ENCODE data around the gene MAG. TPM values are rescaled to one million over a fixed set of nuclear protein-coding genes. Genes with fewer than 3 reads are reported as not detected.

The MAG gene
- polyA plus RNA-seq, 4 donors = 0.07 TPM; not detected in 3

DNA sequence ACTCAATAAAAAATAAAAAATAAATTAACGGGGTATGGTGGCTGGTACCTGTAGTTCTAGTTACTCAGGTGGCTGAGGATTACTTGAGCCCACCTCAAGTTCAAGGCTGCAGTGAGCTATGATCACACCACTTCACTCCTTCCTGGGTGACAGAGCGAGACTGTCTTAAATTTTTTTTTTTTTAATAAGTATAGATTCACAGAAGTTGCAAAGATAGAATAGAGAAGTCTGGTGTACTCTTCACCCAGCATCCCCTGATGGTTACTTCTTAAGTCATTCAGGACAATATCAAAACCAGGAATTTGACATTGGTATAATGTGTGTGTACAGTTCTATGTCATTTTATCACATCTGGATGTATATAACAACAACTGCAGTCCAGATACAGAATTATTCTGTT lies 29.3 kb downstream of the MAG start:
- H3K4me1 ChIP-seq (ENCODE audit: control insufficient read depth in 3 of 3, insufficient read depth in 2 of 3, low read depth in 1 of 3, low read length in 2 of 3) = no peaks in the 10 kb centered on the region
- WGBS, 3 donors = 89 to 95% (median 93%) methylated on average over 2 of the region's 2 CpGs
- peaks cover 0 to 2% (median 0%) of the 10 kb centered on the region in 3 donors for H3K27me3 ChIP-seq (ENCODE audit: control insufficient read depth in 3 of 3, insufficient read depth in 3 of 3, low read length in 3 of 3)
- FAIRE-seq (no peak), DNase-seq (no peak)
- H3K27ac ChIP-seq (ENCODE audit: low read depth in 1 of 3, low read length in 2 of 3) = no peak overlapping the region
- H3K4me3 ChIP-seq (ENCODE audit: low read depth in 1 of 3, low read length in 3 of 3) = no peak overlapping the region
- peaks cover 0 to 3% of the 10 kb centered on the region in 2 donors for H3K9me3 ChIP-seq (ENCODE audit: control insufficient read depth in 2 of 2, insufficient read depth in 1 of 2, low read depth in 1 of 2, low read length in 1 of 2)
- H3K36me3 ChIP-seq (ENCODE audit: control insufficient read depth in 3 of 3, insufficient read depth in 2 of 3, low read depth in 1 of 3, low read length in 3 of 3) = no peaks in the 10 kb centered on the region

DNA sequence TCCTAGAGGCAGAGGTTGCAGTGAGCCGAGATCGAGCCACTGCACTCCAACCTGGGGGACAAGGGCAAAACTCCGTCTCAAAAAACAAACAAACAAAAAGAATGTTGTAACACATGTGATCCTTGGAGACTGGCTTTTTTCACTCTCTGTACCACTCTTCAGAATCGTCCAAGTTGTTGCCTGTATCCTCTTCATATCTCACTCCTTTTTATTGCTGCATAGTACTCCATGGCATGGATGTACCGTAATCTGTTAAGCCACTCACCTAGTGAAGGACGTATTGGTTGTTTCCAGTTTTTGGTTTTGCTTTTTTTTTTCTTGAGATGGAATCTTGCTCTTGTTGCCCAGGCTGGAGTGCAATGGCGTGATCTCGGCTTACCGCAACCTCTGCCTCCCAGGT lies 30.1 kb downstream of the MAG start:
- Histone ChIP-seq H3K9me3 (ENCODE audit: control insufficient read depth in 2 of 2, insufficient read depth in 1 of 2, low read depth in 1 of 2, low read length in 1 of 2) (peaks cover 0 to 3% of the 10 kb centered on the region in 2 donors), H3K4me3 (ENCODE audit: low read depth in 1 of 3, low read length in 3 of 3) (no peak overlapping the region), H3K27me3 (ENCODE audit: control insufficient read depth in 3 of 3, insufficient read depth in 3 of 3, low read length in 3 of 3) (peaks cover 0 to 6% (median 0%) of the 10 kb centered on the region in 3 donors), H3K36me3 (ENCODE audit: control insufficient read depth in 3 of 3, insufficient read depth in 2 of 3, low read depth in 1 of 3, low read length in 3 of 3) (no peaks in the 10 kb centered on the region), H3K27ac (ENCODE audit: low read depth in 1 of 3, low read length in 2 of 3) (no peak overlapping the region), H3K4me1 (ENCODE audit: control insufficient read depth in 3 of 3, insufficient read depth in 2 of 3, low read depth in 1 of 3, low read length in 2 of 3) (no peaks in the 10 kb centered on the region)
- FAIRE-seq (no peak), DNase-seq (no peak)
- WGBS, 3 donors = 94 to 95% (median 94%) methylated on average over 9 of the region's 9 CpGs

DNA sequence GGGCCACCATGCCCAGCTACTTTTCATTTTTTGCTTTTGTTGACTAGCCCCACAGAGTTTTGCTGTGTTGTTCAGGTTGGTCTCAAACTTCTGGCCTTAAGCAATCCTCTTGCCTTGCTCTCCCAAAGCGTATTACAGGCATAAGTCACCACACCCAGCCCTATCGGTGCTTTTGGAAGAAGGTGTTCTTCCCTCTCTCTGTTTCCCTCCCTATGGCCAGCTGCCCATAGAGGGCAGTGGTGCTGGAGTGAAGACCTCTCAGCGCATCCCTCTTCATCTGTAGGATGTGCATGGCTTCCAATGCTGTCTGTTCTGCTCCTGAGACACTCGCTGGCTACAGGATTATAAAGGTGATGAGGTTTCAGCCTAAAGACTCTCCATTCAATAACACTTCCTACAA lies 35.7 kb downstream of the MAG start:
- no peak overlapping the region for H3K4me3 ChIP-seq (ENCODE audit: low read depth in 1 of 3, low read length in 3 of 3)
- no peaks in the 10 kb centered on the region for H3K4me1 ChIP-seq (ENCODE audit: control insufficient read depth in 3 of 3, insufficient read depth in 2 of 3, low read depth in 1 of 3, low read length in 2 of 3)
- H3K36me3 ChIP-seq (ENCODE audit: control insufficient read depth in 3 of 3, insufficient read depth in 2 of 3, low read depth in 1 of 3, low read length in 3 of 3) = no peaks in the 10 kb centered on the region
- FAIRE-seq = no peak
- H3K27ac ChIP-seq (ENCODE audit: low read depth in 1 of 3, low read length in 2 of 3) = no peak overlapping the region
- WGBS, 3 donors = 52 to 73% (median 60%) methylated on average over 4 of the region's 4 CpGs
- no peak for DNase-seq
- no peaks in the 10 kb centered on the region for H3K9me3 ChIP-seq (ENCODE audit: control insufficient read depth in 2 of 2, insufficient read depth in 1 of 2, low read depth in 1 of 2, low read length in 1 of 2)
- H3K27me3 ChIP-seq (ENCODE audit: control insufficient read depth in 3 of 3, insufficient read depth in 3 of 3, low read length in 3 of 3) = peaks cover 0 to 6% (median 3%) of the 10 kb centered on the region in 3 donors

DNA sequence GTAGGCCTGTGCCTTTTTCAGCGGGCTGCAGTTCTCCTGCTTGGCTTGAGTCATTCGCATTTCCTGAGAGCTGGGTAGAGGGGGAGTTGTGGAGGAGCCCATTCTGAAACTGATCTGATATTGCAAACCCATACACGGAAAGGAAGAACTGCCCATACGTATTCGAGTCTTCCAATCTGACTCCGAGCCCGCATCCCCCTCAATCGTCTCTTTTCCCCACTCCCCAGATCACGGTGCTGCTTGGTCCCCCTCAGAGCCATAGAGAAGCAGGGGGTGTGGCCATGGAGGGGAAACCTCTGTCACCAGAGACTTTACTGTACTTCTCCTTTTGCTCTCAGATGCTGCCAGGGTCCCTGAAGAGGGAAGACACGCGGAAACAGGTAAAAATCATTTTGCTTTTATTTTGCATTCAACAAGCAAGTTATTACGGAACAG lies 36.9 kb downstream of the MAG start, which contains the start of gene CD22:
Gene CD22, plus strand, starts transcription at position 337 of the 435 bp plus-strand sequence. CDS start 2,854 bp downstream, outside the sequence.
- no peak for DNase-seq

DNA sequence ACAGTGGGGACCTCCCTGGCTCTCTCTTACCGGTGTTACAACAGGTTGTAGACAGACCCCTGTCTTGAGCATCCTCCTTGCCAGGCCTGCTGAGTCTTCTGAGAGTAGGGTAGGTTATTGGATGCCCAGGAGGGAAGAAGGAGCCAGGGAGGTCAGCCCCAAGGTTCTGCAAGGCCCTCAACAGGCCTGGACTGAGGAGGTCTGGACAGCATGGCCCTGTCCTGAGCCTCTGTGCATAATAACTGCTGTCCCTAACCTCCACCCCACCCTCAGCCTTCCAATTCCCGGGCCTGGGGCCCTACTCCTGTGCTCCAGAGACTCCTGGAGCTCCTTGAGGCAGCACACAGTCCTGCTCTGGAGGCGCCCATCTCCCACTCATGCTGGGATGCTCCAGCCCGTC lies 37.4 kb downstream of the MAG start:
- FAIRE-seq (no peak), DNase-seq (no peak)
- no peak overlapping the region for H3K27ac ChIP-seq (ENCODE audit: low read depth in 1 of 3, low read length in 2 of 3)
- H3K4me1 ChIP-seq (ENCODE audit: control insufficient read depth in 3 of 3, insufficient read depth in 2 of 3, low read depth in 1 of 3, low read length in 2 of 3) = no peaks in the 10 kb centered on the region
- H3K27me3 ChIP-seq (ENCODE audit: control insufficient read depth in 3 of 3, insufficient read depth in 3 of 3, low read length in 3 of 3) = peaks cover 0 to 6% (median 3%) of the 10 kb centered on the region in 3 donors
- H3K9me3 ChIP-seq (ENCODE audit: control insufficient read depth in 2 of 2, insufficient read depth in 1 of 2, low read depth in 1 of 2, low read length in 1 of 2) = no peaks in the 10 kb centered on the region
- peak overlapping the region in 1 of 3 donors; percentile 22 for H3K4me3 ChIP-seq (ENCODE audit: low read depth in 1 of 3, low read length in 3 of 3)
- no peaks in the 10 kb centered on the region for H3K36me3 ChIP-seq (ENCODE audit: control insufficient read depth in 3 of 3, insufficient read depth in 2 of 3, low read depth in 1 of 3, low read length in 3 of 3)
- 71 to 75% (median 72%) methylated on average over 4 of the region's 4 CpGs for WGBS, 3 donors

More for the DNA sequence above, 36.9 kb downstream of the MAG start, which contains the start of gene CD22:
- H3K36me3 ChIP-seq (ENCODE audit: control insufficient read depth in 3 of 3, insufficient read depth in 2 of 3, low read depth in 1 of 3, low read length in 3 of 3) = no peaks in the 10 kb centered on the region
- no peak within 1 kb of the TSS for H3K27ac ChIP-seq (ENCODE audit: low read depth in 1 of 3, low read length in 2 of 3)
- peaks cover 0 to 6% (median 3%) of the 10 kb centered on the region in 3 donors for H3K27me3 ChIP-seq (ENCODE audit: control insufficient read depth in 3 of 3, insufficient read depth in 3 of 3, low read length in 3 of 3)
- no peaks in the 10 kb centered on the region for H3K4me1 ChIP-seq (ENCODE audit: control insufficient read depth in 3 of 3, insufficient read depth in 2 of 3, low read depth in 1 of 3, low read length in 2 of 3)
- H3K4me3 ChIP-seq (ENCODE audit: low read depth in 1 of 3, low read length in 3 of 3) = peak within 1 kb of the TSS in 1 of 3 donors; percentile 22
- WGBS, 3 donors = 63 to 77% (median 68%) methylated on average over 12 of the region's 12 CpGs
- FAIRE-seq = no peak
- no peaks in the 10 kb centered on the region for H3K9me3 ChIP-seq (ENCODE audit: control insufficient read depth in 2 of 2, insufficient read depth in 1 of 2, low read depth in 1 of 2, low read length in 1 of 2)

DNA sequence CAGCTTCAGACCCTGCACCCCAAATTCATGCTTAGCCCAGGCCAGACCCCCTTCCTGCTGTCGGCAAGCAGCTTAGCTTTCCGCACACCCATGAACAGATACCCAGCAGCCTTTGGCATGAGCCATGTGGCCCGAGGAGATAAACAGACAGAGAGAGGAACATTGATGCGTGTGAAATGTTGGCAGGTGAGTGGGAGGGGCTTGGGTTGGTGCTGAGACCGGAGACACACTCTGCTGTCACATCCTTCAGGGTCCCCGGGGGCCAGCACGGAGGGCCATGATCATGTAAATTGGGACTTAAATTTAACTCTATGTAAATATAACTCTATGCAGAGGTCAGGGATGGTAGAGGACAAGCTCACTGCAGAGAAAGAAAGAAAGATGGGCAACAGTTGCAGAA lies 38.5 kb downstream of the MAG start:
- H3K4me3 ChIP-seq (ENCODE audit: low read depth in 1 of 3, low read length in 3 of 3) = no peak overlapping the region
- H3K27me3 ChIP-seq (ENCODE audit: control insufficient read depth in 3 of 3, insufficient read depth in 3 of 3, low read length in 3 of 3) = peaks cover 0 to 6% (median 3%) of the 10 kb centered on the region in 3 donors
- H3K4me1 ChIP-seq (ENCODE audit: control insufficient read depth in 3 of 3, insufficient read depth in 2 of 3, low read depth in 1 of 3, low read length in 2 of 3) = no peaks in the 10 kb centered on the region
- no peaks in the 10 kb centered on the region for H3K9me3 ChIP-seq (ENCODE audit: control insufficient read depth in 2 of 2, insufficient read depth in 1 of 2, low read depth in 1 of 2, low read length in 1 of 2)
- DNase-seq = no peak
- WGBS, 3 donors = 49 to 59% (median 50%) methylated on average over 7 of the region's 7 CpGs
- no peak for FAIRE-seq
- no peaks in the 10 kb centered on the region for H3K36me3 ChIP-seq (ENCODE audit: control insufficient read depth in 3 of 3, insufficient read depth in 2 of 3, low read depth in 1 of 3, low read length in 3 of 3)
- no peak overlapping the region for H3K27ac ChIP-seq (ENCODE audit: low read depth in 1 of 3, low read length in 2 of 3)

DNA sequence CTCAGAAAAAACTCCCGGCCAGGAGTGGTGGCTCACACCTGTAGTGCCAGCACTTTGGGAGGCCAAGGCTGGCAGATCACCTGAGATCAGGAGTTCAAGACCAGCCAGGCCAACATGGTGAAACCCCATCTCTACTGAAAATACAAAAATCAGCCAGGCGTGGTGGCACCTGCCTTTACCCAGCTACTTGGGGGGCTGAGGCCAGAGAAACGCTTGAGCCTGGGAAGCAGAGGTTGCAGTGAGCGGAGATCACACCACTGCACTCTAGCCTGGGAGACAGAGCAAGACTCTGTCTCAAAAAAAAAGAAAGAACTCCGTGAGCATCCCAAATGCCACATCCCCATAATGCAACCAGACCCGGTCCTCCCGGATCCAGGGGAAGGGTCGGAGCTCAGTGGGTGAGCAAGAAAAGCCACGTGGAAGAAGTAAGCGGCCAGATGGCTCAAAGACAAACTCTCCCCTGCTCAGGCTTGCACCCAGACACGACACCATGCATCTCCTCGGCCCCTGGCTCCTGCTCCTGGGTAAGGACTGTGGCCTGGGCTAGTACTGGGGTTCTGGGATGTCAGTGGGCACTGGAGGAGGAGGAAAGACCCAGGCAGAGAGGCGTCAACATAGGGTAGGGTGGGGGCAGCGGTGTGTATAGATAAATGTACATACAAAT lies 39.7 kb downstream of the MAG start:
- FAIRE-seq = no peak
- Histone ChIP-seq H3K27ac (ENCODE audit: low read depth in 1 of 3, low read length in 2 of 3) (no peak overlapping the region), H3K4me1 (ENCODE audit: control insufficient read depth in 3 of 3, insufficient read depth in 2 of 3, low read depth in 1 of 3, low read length in 2 of 3) (no peaks in the 10 kb centered on the region), H3K27me3 (ENCODE audit: control insufficient read depth in 3 of 3, insufficient read depth in 3 of 3, low read length in 3 of 3) (peaks cover 0 to 3% (median 3%) of the 10 kb centered on the region in 3 donors), H3K9me3 (ENCODE audit: control insufficient read depth in 2 of 2, insufficient read depth in 1 of 2, low read depth in 1 of 2, low read length in 1 of 2) (no peaks in the 10 kb centered on the region), H3K36me3 (ENCODE audit: control insufficient read depth in 3 of 3, insufficient read depth in 2 of 3, low read depth in 1 of 3, low read length in 3 of 3) (no peaks in the 10 kb centered on the region), H3K4me3 (ENCODE audit: low read depth in 1 of 3, low read length in 3 of 3) (no peak overlapping the region)
- WGBS, 3 donors = 74 to 80% (median 74%) methylated on average over 13 to 14 of the region's 14 CpGs
- no peak for DNase-seq

DNA sequence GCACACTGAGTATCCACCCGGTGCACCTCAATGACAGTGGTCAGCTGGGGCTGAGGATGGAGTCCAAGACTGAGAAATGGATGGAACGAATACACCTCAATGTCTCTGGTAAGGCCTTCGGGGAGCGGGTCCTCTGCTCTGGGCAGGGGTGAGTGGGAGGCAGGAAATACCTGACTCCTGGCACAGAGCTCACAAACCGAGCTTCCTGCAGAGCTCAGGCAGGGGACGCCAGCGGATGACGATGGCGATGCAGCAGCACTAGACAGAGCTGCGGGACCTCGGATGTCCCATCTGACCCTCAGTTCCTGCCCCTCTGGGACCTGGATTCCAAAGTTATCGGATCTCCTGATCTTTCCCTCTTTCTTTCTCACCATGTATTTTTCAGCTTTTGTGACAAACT lies 40.9 kb downstream of the MAG start:
- no peak overlapping the region for H3K4me3 ChIP-seq (ENCODE audit: low read depth in 1 of 3, low read length in 3 of 3)
- no peaks in the 10 kb centered on the region for H3K36me3 ChIP-seq (ENCODE audit: control insufficient read depth in 3 of 3, insufficient read depth in 2 of 3, low read depth in 1 of 3, low read length in 3 of 3)
- no peaks in the 10 kb centered on the region for H3K4me1 ChIP-seq (ENCODE audit: control insufficient read depth in 3 of 3, insufficient read depth in 2 of 3, low read depth in 1 of 3, low read length in 2 of 3)
- DNase-seq = no peak
- 57 to 77% (median 62%) methylated on average over 12 of the region's 12 CpGs for WGBS, 3 donors
- peaks cover 0 to 3% (median 2%) of the 10 kb centered on the region in 3 donors for H3K27me3 ChIP-seq (ENCODE audit: control insufficient read depth in 3 of 3, insufficient read depth in 3 of 3, low read length in 3 of 3)
- no peak for FAIRE-seq
- H3K27ac ChIP-seq (ENCODE audit: low read depth in 1 of 3, low read length in 2 of 3) = no peak overlapping the region
- H3K9me3 ChIP-seq (ENCODE audit: control insufficient read depth in 2 of 2, insufficient read depth in 1 of 2, low read depth in 1 of 2, low read length in 1 of 2) = no peaks in the 10 kb centered on the region
